Mesenchymal stem cell (in vitro differentiated cells and primary cell): Measurements from ENCODE around the gene PDE2A.

Experiments
- DNase-seq: peaks from one replicate; pipeline ENCODE4 v3.0.0-alpha.2; 2013
- H2AFZ ChIP-seq: one replicate; pipeline ENCODE4 v1.6.1; 2013; ENCODE audit warnings: low read depth, mild to moderate bottlenecking, control low read depth, inconsistent platforms, low read length, moderate library complexity
- H2AK5ac ChIP-seq: 2 replicates; pipeline ENCODE4 v1.6.1; 2013; ENCODE audit warnings: low read length, moderate library complexity, mild to moderate bottlenecking, inconsistent platforms; ENCODE audit not compliant: severe bottlenecking
- H2BK120ac ChIP-seq: one replicate; pipeline ENCODE4 v1.6.1; 2013; ENCODE audit warnings: low read depth, mild to moderate bottlenecking, inconsistent platforms, low read length, moderate library complexity
- H2BK12ac ChIP-seq, 2 experiments: one replicate each; pipeline ENCODE4 v1.6.1; 2013; ENCODE audit warnings: inconsistent platforms in 2 of 2, low read length in 2 of 2, mild to moderate bottlenecking in 2 of 2, moderate library complexity in 2 of 2, control low read depth in 1 of 2
- H2BK15ac ChIP-seq: one replicate; pipeline ENCODE4 v1.6.1; 2013; ENCODE audit warnings: mild to moderate bottlenecking, low read depth, inconsistent platforms; ENCODE audit not compliant: poor library complexity, severe bottlenecking
- H2BK5ac ChIP-seq: 2 replicates; pipeline ENCODE4 v1.6.1; 2013; ENCODE audit warnings: low read depth, mild to moderate bottlenecking, low read length, control low read depth, inconsistent platforms; ENCODE audit not compliant: poor library complexity, severe bottlenecking
- H3K14ac ChIP-seq, 2 experiments: one replicate each; pipeline ENCODE4 v1.6.1; 2013; ENCODE audit warnings: inconsistent platforms in 2 of 2, low read length in 2 of 2, control low read depth in 1 of 2, mild to moderate bottlenecking in 1 of 2, moderate library complexity in 1 of 2
- H3K18ac ChIP-seq, 2 experiments: one replicate each; pipeline ENCODE4 v1.6.1; 2013; ENCODE audit warnings: inconsistent platforms in 2 of 2, low read length in 2 of 2, control low read depth in 1 of 2, low read depth in 1 of 2, mild to moderate bottlenecking in 1 of 2
- H3K23ac ChIP-seq, 2 experiments: one replicate each; pipeline ENCODE4 v1.6.1; 2013; ENCODE audit warnings: inconsistent platforms in 2 of 2, low read length in 2 of 2, mild to moderate bottlenecking in 2 of 2, moderate library complexity in 2 of 2, control low read depth in 1 of 2
- H3K27ac ChIP-seq: 2 replicates; pipeline ENCODE4 v1.5.1; 2013; ENCODE audit warnings: mild to moderate bottlenecking, moderate library complexity, low read length, control low read depth, inconsistent platforms; ENCODE audit not compliant: poor library complexity, severe bottlenecking
- H3K27me3 ChIP-seq, 2 experiments: 2 replicates each; pipeline versions ENCODE4 v1.6.1 to v1.7.0; 2013; ENCODE audit warnings: low read length in 2 of 2, mild to moderate bottlenecking in 2 of 2, moderate library complexity in 2 of 2, control low read depth in 1 of 2, inconsistent platforms in 1 of 2; ENCODE audit not compliant: control insufficient read depth in 1 of 2, insufficient read depth in 1 of 2
- H3K36me3 ChIP-seq, 2 experiments: 2 replicates each; pipeline versions ENCODE4 v1.6.1 to v1.7.0; 2013; ENCODE audit warnings: low read length in 2 of 2, control low read depth in 1 of 2, inconsistent platforms in 1 of 2, low read depth in 1 of 2, mild to moderate bottlenecking in 1 of 2; ENCODE audit not compliant: insufficient read depth in 2 of 2, control insufficient read depth in 1 of 2
- H3K4ac ChIP-seq, 2 experiments: one replicate each; pipeline ENCODE4 v1.6.1; 2013; ENCODE audit warnings: inconsistent platforms in 2 of 2, low read length in 2 of 2, mild to moderate bottlenecking in 2 of 2, moderate library complexity in 2 of 2, control low read depth in 1 of 2, low read depth in 1 of 2
- H3K4me1 ChIP-seq: 2 replicates; pipeline ENCODE4 v1.6.1; 2013; ENCODE audit warnings: low read depth, low read length, control low read depth; ENCODE audit not compliant: control insufficient read depth, insufficient read depth
- H3K4me2 ChIP-seq: 2 replicates; pipeline ENCODE4 v1.6.1; 2013; ENCODE audit warnings: low read length, mild to moderate bottlenecking, inconsistent platforms; ENCODE audit not compliant: poor library complexity, severe bottlenecking
- H3K4me3 ChIP-seq, 2 experiments: 2 replicates each; pipeline versions ENCODE4 v1.5.1 to v1.7.0; 2013; ENCODE audit warnings: low read length in 2 of 2, mild to moderate bottlenecking in 2 of 2, control low read depth in 1 of 2, low read depth in 1 of 2; ENCODE audit not compliant: insufficient read depth in 1 of 2
- H3K79me1 ChIP-seq: replicated peaks from 2 replicates; pipeline ENCODE4 v1.6.1; 2013; ENCODE audit warnings: mild to moderate bottlenecking, control low read depth, low read length, inconsistent platforms; ENCODE audit not compliant: poor library complexity, severe bottlenecking
- H3K9ac ChIP-seq: 2 replicates; pipeline ENCODE4 v1.7.0; 2013; ENCODE audit warnings: mild to moderate bottlenecking, low read length, moderate library complexity
- H3K9me3 ChIP-seq: 2 replicates; pipeline ENCODE4 v1.7.0; 2013; ENCODE audit warnings: mild to moderate bottlenecking, low read length; ENCODE audit not compliant: control insufficient read depth
- H4K8ac ChIP-seq: one replicate; pipeline ENCODE4 v1.6.1; 2013; ENCODE audit warnings: inconsistent platforms, mild to moderate bottlenecking, low read length, moderate library complexity
- H4K91ac ChIP-seq: one replicate; pipeline ENCODE4 v1.6.1; 2013; ENCODE audit warnings: mild to moderate bottlenecking, low read length, inconsistent platforms
- WGBS: methylation state at CpG from one replicate; pipeline ENCODE4 v1.1.7; 2013; ENCODE audit warnings: mixed read lengths; 5-methylcytosine and 5-hydroxymethylcytosine counted together

The PDE2A gene

GRCh38 chr11:72680624-72681158 lies 6.5 kb upstream of the PDE2A start:
- Histone ChIP-seq H3K23ac (no peak overlapping the region), H2AK5ac (no peak overlapping the region), H2BK120ac (no peak overlapping the region), H3K79me1 (no peaks in the 10 kb centered on the region), H3K27ac (no peak overlapping the region), H2BK12ac (no peak overlapping the region), H3K4ac (no peak overlapping the region), H2AFZ (no peak overlapping the region), H3K18ac (no peak overlapping the region), H3K27me3 (peaks cover 48 to 50% of the 10 kb centered on the region in 2 experiments), H3K9me3 (no peaks in the 10 kb centered on the region), H3K4me1 (peaks cover 33% of the 10 kb centered on the region), H3K14ac (no peak overlapping the region), H3K4me2 (no peak overlapping the region), H4K8ac (no peak overlapping the region), H3K9ac (no peak overlapping the region), H2BK15ac (no peak overlapping the region), H4K91ac (no peak overlapping the region), H3K36me3 (peaks cover 28 to 32% of the 10 kb centered on the region in 2 experiments), H3K4me3 (no peak overlapping the region), H2BK5ac (no peak overlapping the region)
- no peak for DNase-seq
- 84% methylated on average over 5 of the region's 6 CpGs for WGBS

- Histone ChIP-seq H4K91ac (no peak overlapping the region), H3K36me3 (peaks cover 22 to 23% of the 10 kb centered on the region in 2 experiments), H3K18ac (no peak overlapping the region), H2AK5ac (no peak overlapping the region), H3K23ac (no peak overlapping the region), H4K8ac (no peak overlapping the region), H3K27me3 (peaks cover 56 to 58% of the 10 kb centered on the region in 2 experiments), H3K4me2 (no peak overlapping the region), H2BK120ac (no peak overlapping the region), H3K79me1 (no peaks in the 10 kb centered on the region), H2BK5ac (no peak overlapping the region), H3K4ac (no peak overlapping the region), H3K4me3 (no peak overlapping the region), H2BK12ac (no peak overlapping the region), H3K4me1 (peaks cover 33% of the 10 kb centered on the region), H3K14ac (no peak overlapping the region), H2BK15ac (no peak overlapping the region), H3K9me3 (no peaks in the 10 kb centered on the region), H3K9ac (no peak overlapping the region), H3K27ac (no peak overlapping the region), H2AFZ (no peak overlapping the region)
- no peak for DNase-seq
- 89% methylated on average over 4 of the region's 5 CpGs for WGBS
These were observed 5.6 kb upstream of the PDE2A start for GRCh38 chr11:72679869-72680268.

GRCh38 chr11:72678524-72678923 lies 4.3 kb upstream of the PDE2A start:
- Histone ChIP-seq H3K9ac (no peak overlapping the region), H3K27me3 (peaks cover 69 to 72% of the 10 kb centered on the region in 2 experiments), H3K36me3 (peaks cover 10 to 11% of the 10 kb centered on the region in 2 experiments), H3K23ac (no peak overlapping the region), H2AK5ac (no peak overlapping the region), H2BK12ac (no peak overlapping the region), H2AFZ (no peak overlapping the region), H2BK15ac (no peak overlapping the region), H3K4ac (no peak overlapping the region), H3K4me2 (no peak overlapping the region), H2BK5ac (no peak overlapping the region), H2BK120ac (no peak overlapping the region), H3K79me1 (no peaks in the 10 kb centered on the region), H3K4me1 (peaks cover 26% of the 10 kb centered on the region), H3K27ac (no peak overlapping the region), H3K4me3 (no peak overlapping the region), H4K91ac (no peak overlapping the region), H3K14ac (no peak overlapping the region), H4K8ac (no peak overlapping the region), H3K9me3 (no peaks in the 10 kb centered on the region), H3K18ac (no peak overlapping the region)
- 82% methylated on average over 8 of the region's 8 CpGs for WGBS
- DNase-seq, result no peak

DNA sequence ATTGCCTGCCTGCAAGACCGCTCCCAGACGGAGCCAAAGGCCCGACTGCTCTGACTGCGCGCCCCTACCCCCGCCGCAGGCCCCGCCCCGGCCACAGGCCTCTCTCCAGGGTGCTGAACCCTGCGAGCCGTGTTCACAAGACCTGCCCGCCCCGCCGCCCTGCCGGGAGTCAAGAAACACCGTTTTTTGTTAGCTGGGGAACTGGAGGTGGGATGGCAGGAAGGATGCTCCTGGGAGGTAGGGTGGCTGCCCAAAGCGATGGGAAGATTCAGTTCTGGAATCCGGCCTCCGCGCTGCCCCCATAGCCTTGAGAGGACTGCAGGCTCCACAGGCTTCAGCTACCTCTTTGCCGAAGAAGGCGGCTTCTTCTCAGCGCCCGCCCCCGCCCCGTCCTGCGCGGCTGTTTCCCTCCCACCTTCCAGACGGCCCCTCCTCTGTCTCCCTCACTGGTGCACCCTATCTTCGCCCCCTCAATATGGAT lies 2.7 kb upstream of the PDE2A start:
- Histone ChIP-seq H4K91ac (no peak overlapping the region), H3K23ac (no peak overlapping the region), H3K27me3 (peaks cover 85 to 88% of the 10 kb centered on the region in 2 experiments), H2BK5ac (no peak overlapping the region), H4K8ac (no peak overlapping the region), H3K27ac (no peak overlapping the region), H3K4me3 (no peak overlapping the region), H3K14ac (no peak overlapping the region), H3K36me3 (no peaks in the 10 kb centered on the region), H2BK120ac (no peak overlapping the region), H3K9ac (no peak overlapping the region), H3K18ac (no peak overlapping the region), H2BK15ac (no peak overlapping the region), H3K79me1 (no peaks in the 10 kb centered on the region), H2AK5ac (no peak overlapping the region), H3K9me3 (no peaks in the 10 kb centered on the region), H3K4me1 (peaks cover 24% of the 10 kb centered on the region), H3K4me2 (no peak overlapping the region), H3K4ac (no peak overlapping the region), H2BK12ac (no peak overlapping the region), H2AFZ (no peak overlapping the region)
- DNase-seq, result peak; percentile 48
- WGBS, result 8% methylated on average over 25 of the region's 30 CpGs
